ENCODE data around the gene PTH1R. TPM values are rescaled to one million over a fixed set of nuclear protein-coding genes. Genes with fewer than 3 reads are reported as not detected.

Gene PTH1R
- polyA plus RNA-seq, 1 of the 3 experiments (the other 2 are of a cell fraction) = 0.07 TPM

DNA sequence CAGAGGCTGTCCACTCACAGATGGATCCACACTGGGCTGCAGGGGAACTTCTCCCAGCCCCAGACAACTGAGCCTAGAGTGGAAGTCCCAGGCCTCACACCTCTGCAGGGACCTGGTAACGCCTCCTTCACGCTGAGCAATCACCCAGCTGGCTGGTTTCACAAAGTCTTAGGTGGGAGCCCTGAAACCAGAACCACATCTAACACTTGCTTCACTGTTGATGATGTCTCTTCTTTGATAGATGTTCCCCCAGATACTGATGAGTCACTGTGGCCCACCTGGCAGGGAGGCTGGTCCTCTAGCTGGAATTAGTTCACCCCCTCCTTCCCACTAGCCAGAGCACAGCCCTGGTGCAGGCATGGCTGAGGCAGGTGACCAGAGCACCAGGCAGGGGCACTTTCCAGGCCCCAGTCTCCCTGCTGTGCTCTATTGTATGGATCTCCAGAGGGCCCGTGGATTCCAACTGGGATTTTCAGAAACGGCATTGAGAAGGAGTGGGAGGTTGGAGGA, 47.8 kb upstream of the PTH1R start:
- no peak for TF ChIP-seq EZH2phosphoT487 (IDR thresholded peaks at IDR 0.05; ENCODE audit: borderline replicate concordance, low read depth)
- TF ChIP-seq MAX (IDR thresholded peaks at IDR 0.05; ENCODE audit: low read depth) = no peak
- TF ChIP-seq FOXJ3 (CRISPR knock-in tag; IDR thresholded peaks at IDR 0.05) = no peak
- TF ChIP-seq, protein P1, sequence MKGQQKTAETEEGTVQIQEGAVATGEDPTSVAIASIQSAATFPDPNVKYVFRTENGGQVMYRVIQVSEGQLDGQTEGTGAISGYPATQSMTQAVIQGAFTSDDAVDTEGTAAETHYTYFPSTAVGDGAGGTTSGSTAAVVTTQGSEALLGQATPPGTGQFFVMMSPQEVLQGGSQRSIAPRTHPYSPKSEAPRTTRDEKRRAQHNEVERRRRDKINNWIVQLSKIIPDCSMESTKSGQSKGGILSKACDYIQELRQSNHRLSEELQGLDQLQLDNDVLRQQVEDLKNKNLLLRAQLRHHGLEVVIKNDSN (IDR thresholded peaks at IDR 0.05; ENCODE audit: borderline replicate concordance, low read depth) = no peak
- no peak for TF ChIP-seq TAF1 (IDR thresholded peaks at IDR 0.05; ENCODE audit: borderline replicate concordance, low read depth, low read length)
- TF ChIP-seq POLR2AphosphoS5 (IDR thresholded peaks at IDR 0.05; ENCODE audit: low read depth, low read length) = no peak
- TF ChIP-seq, protein P2, sequence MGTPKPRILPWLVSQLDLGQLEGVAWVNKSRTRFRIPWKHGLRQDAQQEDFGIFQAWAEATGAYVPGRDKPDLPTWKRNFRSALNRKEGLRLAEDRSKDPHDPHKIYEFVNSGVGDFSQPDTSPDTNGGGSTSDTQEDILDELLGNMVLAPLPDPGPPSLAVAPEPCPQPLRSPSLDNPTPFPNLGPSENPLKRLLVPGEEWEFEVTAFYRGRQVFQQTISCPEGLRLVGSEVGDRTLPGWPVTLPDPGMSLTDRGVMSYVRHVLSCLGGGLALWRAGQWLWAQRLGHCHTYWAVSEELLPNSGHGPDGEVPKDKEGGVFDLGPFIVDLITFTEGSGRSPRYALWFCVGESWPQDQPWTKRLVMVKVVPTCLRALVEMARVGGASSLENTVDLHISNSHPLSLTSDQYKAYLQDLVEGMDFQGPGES (IDR thresholded peaks at IDR 0.05; ENCODE audit: low read depth, low read length) = no peak
- TF ChIP-seq EP300 (IDR thresholded peaks at IDR 0.05; ENCODE audit: borderline replicate concordance in 1 of 2, low read depth in 1 of 2, low read length in 1 of 2) = no peak
- TF ChIP-seq TCF12 (IDR thresholded peaks at IDR 0.05) = no peak
- TF ChIP-seq YY1 (IDR thresholded peaks at IDR 0.05; ENCODE audit: low read depth) = no peak
- TF ChIP-seq FOSL2 (IDR thresholded peaks at IDR 0.05; ENCODE audit: borderline replicate concordance, low read depth) = no peak
- no peak for TF ChIP-seq GABPA (IDR thresholded peaks at IDR 0.05; ENCODE audit: low read depth)
- TF ChIP-seq SMC3 (IDR thresholded peaks at IDR 0.05; ENCODE audit: low read depth, low read length) = no peak
- no peak for TF ChIP-seq RAD21 (IDR thresholded peaks at IDR 0.05; ENCODE audit: low read length)
- no peak for TF ChIP-seq CHD2 (IDR thresholded peaks at IDR 0.05; ENCODE audit: low read length, partially characterized antibody)
- TF ChIP-seq TEAD4 (IDR thresholded peaks at IDR 0.05; ENCODE audit: borderline replicate concordance, insufficient read depth) = no peak
- no peak for TF ChIP-seq NFIC (IDR thresholded peaks at IDR 0.05; ENCODE audit: borderline replicate concordance)
- TF ChIP-seq FOXM1 (IDR thresholded peaks at IDR 0.05; ENCODE audit: low read depth) = no peak
- TF ChIP-seq NRF1 (IDR thresholded peaks at IDR 0.05; ENCODE audit: low read depth, low read length) = no peak
- TF ChIP-seq, protein P3, sequence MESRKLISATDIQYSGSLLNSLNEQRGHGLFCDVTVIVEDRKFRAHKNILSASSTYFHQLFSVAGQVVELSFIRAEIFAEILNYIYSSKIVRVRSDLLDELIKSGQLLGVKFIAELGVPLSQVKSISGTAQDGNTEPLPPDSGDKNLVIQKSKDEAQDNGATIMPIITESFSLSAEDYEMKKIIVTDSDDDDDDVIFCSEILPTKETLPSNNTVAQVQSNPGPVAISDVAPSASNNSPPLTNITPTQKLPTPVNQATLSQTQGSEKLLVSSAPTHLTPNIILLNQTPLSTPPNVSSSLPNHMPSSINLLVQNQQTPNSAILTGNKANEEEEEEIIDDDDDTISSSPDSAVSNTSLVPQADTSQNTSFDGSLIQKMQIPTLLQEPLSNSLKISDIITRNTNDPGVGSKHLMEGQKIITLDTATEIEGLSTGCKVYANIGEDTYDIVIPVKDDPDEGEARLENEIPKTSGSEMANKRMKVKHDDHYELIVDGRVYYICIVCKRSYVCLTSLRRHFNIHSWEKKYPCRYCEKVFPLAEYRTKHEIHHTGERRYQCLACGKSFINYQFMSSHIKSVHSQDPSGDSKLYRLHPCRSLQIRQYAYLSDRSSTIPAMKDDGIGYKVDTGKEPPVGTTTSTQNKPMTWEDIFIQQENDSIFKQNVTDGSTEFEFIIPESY (IDR thresholded peaks at IDR 0.05; ENCODE audit: borderline replicate concordance, low read depth) = no peak
- Histone ChIP-seq H4K20me1 (ENCODE audit: insufficient read depth) (no peaks in the 10 kb centered on the region), H3K9me2 (no peaks in the 10 kb centered on the region), H3K27me3 (ENCODE audit: insufficient read depth) (no peaks in the 10 kb centered on the region), H3K9ac (no peak overlapping the region), H3K4me1 (ENCODE audit: control insufficient read depth in 1 of 2, insufficient read depth in 2 of 2, low read depth in 1 of 2, low read length in 1 of 2) (no peaks in the 10 kb centered on the region; a peak in 1 of 4 replicates), H3K4me2 (no peak overlapping the region), H3F3A (replicated peaks; ENCODE audit: insufficient read depth) (no peaks in the 10 kb centered on the region), H3K36me3 (replicated peaks in 1 of 2; ENCODE audit: control insufficient read depth in 1 of 2, insufficient read depth in 2 of 2, low read length in 1 of 2) (no peaks in the 10 kb centered on the region), H3K4me3 (ENCODE audit: low read depth in 2 of 2, low read length in 1 of 2) (no peak overlapping the region), H3K27ac (ENCODE audit: low read depth in 2 of 2, low read length in 1 of 2) (no peak overlapping the region), H2AFZ (ENCODE audit: low read depth) (no peak overlapping the region), H3K9me3 (no peaks in the 10 kb centered on the region), H3K79me2 (ENCODE audit: insufficient read depth) (no peaks in the 10 kb centered on the region)
- WGBS (ENCODE audit: low lambda C conversion rate) = 36% methylated on average over 3 of the region's 4 CpGs
- ChIA-PET POLR2A (no interaction called here), CTCF (interaction anchor here (1.1 to 1.6 kb wide), 2 partner anchors 16 to 80 kb away, joined by 4 read pairs; no protein-coding TSS in a partner anchor)
- no peak for DNase-seq

Measured in SK-N-SH (cell line).